Stimulated activated CD8-positive, alpha-beta memory T cell treated with anti-CD3 and anti-CD28 coated beads, Interleukin-15, amount 100 ng/mL, for 1 hour (primary cell): Measurements from ENCODE around the gene LPIN1.

Experiments
- DNase-seq: peaks from one replicate; pipeline ENCODE4 v3.0.0-alpha.2; 2020; ENCODE audit warnings: low read depth

Gene LPIN1

DNA sequence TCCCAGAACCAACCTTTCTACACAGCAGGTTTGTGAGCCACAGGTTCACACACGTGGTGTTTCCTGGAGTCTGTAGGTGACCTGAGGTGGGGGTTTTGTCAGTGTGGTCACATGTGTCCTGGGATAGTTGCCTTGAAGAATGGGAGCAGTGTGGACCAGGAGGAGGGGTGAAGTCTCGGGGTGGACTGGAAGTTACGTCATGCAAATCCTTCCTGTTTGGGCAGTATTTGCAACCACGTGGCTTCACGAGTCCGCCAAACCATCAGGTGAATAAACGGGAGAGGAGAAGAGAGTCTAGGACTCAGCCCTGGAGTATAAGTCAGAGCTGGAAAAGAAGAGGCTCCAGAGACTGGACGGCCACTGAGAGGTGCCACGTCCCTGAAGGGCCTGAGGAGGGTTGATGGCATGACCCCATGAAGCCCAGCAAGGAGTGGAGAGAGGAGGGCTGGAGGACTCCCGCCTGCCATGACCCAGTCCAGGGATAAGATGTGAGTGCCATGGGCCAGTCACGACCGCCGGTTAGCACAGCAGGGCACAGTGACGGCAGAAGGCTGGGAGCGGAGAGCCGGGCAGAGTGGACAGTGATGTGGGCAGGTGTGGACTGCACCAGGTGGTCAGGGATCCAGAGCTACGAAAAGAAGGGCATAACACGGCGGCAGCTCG lies 16.5 kb downstream of the LPIN1 start:
- DNase-seq = no peak

DNA sequence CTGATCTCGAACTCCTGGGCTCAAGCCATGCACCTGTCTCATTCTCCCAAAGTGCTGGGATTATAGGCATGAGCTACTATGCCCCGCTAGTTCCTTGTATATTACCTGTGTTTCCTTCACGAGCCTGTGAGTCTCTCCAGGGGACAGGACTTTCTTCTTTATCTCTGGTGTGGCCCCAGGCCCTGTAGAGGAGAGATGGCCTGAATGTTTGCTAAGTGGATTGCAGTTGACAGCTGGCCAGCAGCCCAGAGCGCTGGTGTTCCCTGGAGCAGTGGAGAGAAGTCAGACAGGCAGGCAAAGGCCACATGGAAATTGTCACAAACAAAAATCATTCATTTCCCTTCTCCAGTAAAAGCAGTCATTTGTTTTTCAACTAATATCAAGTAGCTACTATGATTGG lies 17.9 kb downstream of the LPIN1 start:
- no peak for DNase-seq

DNA sequence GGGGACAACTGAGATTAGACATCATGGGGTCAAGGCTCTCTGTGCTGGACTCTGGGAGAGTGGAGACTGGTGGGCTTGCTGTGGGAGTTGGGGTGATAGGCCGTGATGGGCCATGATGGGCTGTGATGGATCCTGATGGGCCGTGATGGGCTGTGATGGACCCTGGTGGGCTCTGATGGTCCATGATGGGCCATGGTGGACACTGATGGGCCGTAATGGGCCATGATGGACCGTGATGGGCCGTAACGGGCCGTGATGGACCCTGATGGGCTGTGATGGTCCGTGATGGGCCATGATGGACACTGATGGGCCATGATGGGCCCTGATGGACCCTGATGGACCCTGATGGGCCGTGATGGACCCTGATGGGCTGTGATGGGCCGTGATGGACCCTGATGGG lies 18.5 kb downstream of the LPIN1 start:
- no peak for DNase-seq

DNA sequence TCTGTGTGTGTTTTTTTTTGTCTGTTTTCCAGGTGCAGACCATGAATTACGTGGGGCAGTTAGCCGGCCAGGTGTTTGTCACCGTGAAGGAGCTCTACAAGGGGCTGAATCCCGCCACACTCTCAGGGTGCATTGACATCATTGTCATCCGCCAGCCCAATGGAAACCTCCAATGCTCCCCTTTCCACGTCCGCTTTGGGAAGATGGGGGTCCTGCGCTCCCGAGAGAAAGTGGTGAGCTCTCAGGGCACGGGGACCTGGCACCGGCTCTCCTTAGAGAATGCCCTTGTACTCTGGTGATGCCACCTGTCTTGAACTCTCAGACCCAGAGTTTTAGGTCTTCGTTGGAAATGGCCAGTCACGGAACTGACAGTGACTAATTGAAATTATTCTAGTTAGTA lies 19.1 kb downstream of the LPIN1 start:
- DNase-seq = no peak

DNA sequence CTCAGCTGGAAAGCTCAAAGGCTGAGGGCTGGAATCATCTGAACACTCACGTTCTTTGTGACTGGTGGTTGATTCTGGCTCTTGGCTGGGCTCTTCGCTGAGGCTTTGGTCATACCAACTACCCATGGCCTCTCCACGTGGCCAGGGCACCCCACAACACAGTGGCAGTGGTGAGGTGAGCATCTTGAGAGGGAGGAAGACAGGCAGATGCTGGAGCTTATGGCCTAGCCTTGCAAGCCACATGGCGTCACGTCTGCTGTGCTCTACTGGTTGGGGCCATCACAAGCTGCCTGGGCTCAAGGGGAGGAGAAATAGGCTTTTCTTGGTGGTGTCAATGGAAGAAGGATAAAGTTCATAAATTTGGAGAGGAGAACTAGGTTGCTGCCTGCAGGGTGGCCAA lies 19.6 kb downstream of the LPIN1 start:
- no peak for DNase-seq

DNA sequence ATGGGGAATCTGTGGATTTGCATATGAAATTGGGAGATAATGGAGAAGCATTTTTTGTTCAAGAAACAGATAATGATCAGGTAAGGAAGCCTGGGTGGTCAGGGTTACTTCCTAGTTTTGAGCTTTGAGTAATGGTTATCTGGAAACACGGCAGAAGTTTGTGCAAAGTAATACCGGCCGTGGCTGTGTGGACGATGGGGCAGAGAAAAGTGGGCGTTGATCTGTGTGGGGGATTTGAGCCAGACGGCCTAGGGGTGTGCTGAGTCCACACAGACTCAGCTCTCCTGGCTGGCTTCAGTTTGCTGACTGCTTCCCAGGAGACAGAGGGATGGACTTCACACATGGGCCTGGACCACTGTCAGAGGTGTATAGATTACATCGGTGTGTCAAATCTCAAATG lies 21.3 kb downstream of the LPIN1 start:
- DNase-seq = no peak

DNA sequence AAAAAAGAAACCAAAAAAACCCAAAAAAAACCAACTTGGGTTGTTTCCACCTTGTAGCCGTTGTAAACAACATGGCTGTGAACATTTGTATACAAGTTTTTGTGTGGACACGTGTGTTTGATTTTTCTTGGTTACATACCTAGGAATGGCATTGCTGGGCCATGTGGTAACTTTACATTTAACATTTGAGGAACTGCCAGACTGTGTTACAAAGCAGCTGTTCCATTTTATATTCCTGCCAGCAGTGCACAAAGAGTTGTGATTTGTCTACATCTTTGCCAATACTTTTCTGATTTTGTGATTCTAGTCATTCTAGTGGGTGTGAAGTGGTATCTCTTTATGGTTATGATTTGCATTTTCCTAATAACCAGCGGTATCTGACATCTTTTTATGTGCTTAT lies 22.5 kb downstream of the LPIN1 start:
- no peak for DNase-seq

DNA sequence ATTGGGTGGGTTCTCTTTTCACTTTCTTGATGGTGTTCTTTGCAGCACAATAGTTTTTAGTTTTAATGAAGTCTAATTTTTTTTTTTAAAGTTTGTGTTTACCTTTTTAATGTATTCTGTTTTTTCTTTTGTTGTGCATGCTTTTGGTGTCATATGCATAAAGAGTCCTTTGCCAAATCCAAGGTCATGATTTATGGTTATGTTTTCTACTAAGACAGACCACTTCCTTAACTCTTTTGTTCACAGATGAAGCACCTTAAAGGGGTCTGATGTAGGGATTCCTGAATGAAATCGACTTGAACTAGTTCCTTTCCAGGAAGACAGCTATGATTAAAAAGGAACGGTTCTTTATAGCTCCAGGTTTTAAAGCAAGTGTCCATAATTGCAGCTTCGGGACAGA lies 23.1 kb downstream of the LPIN1 start:
- no peak for DNase-seq

DNA sequence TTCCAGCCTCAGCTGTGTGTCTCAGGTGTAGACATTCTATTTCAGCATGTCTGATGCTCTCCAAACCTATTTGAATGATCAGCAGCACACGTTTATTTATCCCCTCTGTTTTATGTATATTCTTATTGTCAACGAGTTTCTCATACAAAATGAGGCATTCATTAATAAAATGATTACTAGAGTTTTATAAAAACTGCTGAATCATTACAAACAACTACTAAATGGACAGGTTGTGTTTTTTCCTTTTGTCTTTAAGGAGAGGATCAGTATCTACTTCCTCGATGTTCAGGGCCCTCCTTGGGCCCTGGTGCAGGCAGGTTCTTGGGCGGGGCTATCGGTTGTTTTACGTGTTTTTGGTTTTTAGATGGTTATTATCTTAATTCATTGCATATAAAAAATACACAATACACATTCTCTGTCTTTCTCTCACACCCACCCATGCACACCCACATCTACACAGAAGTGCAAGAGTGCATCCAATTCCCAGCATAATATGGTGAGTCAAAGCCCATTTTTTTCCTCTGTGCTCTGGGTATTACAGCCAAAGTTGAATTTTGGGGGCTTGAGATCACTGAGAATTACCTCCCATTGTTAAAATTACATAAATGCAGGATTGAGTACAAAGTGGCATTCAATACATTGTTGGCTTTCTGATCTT lies 24.2 kb downstream of the LPIN1 start:
- no peak for DNase-seq

DNA sequence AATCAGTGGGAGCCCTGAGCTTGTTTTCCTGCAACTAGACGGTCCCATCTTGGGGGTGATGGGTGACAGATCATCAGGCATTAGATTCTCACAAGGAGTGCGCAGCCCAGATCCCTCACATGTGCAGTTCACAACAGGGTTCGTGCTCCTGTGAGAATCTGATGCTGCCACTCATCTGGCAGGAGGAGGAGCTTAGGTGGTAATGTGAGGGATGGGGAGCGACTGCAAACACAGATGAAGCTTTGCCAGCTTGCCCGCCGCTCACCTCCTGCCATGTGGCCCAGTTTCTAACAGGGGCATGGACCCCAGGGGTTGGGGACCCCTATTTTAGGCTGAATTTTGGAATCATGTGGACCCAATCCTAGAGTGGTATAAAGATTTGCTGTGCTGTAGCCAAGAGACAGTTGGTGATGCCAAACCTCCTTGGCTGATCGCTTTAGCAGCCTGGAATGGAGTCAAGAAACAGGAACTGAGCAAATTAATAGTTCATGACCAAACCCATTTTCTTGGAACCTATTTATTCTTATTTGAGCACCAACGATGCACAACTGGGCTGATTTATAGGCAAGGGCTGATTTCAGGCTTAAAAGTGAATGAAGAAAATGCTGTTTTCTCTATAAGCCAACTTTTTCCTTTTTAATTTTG lies 25.7 kb downstream of the LPIN1 start:
- DNase-seq = no peak

DNA sequence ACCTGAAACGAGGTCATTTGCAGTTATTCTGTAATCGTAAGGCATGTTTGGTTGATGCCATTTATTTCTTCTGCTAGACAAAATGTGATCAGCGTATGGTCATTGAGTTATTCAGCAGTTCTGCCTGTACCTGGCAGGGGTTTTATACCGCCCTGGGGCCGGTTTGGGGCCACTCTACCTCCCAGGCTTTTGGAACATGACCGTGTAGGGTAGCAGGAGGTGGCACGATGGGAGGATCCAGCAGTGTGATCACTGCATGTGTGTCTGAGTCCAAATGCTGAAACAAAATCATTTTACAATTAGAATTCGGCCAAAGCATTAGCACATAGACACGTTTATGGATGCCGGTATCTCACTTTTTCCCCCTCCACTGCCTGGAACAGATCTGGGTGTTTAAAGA lies 26.7 kb downstream of the LPIN1 start:
- DNase-seq = no peak

DNA sequence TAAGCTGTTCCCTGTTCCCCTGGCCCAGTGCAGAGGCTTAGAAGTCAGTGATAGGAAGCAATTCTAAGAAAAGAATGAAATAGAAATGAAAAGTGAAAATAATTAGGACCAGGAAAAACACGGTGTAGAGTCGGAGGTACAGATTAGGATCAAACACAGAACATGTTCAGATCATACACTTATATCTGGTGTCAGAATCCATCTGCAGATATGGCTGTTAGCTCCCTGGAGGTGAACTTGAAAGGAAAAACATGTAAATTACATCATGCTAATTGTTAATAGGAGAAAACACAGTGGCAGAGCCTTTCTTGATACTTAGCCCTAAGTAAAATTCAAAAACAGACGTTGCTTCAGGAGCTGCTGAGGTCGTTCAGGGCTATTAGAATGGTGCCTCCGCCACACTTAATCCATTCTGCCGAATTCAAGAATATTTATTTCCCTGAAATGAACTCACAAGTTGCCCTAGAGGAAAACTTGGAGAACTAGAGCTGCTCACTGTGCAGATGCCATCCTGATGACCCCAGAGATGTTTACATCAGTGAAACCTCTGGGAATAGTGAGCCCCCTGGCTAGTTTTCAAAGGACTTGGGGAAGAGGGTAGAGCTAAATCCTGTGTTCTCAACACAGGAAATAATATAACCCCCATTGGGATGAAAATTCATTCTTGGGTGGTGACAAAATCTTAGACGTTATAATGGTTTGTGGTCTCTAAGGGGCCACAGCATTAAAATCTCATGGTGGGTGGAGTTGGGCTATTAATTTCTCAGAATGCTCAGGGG lies 27.5 kb downstream of the LPIN1 start:
- no peak for DNase-seq

DNA sequence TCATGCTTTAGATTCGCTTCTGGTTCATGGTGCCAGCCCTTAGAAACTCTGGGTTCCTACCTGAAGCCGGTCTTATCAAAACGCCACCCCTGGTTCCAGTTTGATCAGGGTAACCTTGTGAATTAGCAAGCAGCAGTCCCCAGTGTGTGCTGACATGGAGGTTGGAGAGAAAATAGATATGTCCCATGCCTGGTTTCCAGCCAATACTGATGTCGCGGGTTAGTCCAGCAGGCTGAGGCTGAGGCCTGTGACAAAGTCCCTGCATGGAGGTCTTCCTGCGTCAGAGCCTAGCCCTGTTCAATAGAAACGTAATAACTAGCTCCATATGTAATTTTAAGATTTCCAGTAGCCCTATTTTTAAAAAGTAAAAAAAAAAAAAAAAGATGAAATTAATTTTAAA lies 28.2 kb downstream of the LPIN1 start:
- no peak for DNase-seq

DNA sequence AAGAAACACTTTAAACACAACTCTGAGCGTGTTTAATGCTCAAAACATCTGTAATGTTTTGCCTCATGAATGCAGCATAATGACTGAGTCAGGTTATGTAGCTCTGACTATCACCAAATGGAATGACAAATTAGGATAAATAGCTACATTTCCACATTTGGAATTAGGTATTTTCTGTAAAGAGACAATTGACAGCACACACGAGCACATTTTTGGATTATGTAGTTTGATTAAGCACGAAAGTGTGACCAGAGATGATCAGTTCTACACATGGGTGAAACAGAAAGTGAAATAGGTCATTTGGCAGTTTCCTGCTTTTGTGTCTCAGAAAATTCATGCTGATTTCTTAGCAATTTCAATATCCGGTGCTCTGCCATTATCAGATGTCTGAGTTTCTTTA lies 29.0 kb downstream of the LPIN1 start:
- no peak for DNase-seq

DNA sequence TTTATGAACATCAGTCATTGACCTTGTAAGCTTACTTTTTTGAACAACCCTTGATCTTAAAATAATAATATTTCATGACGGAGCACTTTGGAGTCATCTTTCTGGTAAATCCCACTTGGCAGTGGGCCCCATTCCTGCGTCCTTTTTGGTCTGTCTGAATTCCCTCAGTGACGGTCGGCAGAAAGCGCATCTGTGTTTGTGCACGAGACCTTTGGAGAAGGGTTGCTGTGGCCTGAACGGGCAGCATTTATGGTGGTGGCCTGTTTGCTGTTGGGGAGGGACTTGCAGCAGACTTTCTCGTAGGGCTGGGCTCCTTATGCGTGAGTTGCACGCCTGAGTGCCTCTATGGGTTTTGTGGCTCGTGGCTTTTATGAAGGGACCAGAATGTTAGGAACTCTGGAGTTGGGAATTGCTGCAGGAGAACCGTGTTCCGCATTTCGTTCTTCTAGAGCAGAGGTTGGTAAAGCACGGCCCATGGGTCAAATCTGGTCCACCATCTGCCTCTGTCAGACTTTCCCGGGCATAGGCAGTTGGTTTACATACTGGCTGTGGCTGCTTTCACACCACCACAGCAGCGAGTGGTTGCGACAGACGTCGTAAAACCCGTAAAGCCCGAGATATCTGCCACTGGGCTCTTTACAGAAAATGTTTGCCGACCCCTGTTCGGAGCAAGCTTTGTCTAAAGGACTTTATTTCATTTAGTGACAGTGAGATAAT lies 30.8 kb downstream of the LPIN1 start:
- no peak for DNase-seq

DNA sequence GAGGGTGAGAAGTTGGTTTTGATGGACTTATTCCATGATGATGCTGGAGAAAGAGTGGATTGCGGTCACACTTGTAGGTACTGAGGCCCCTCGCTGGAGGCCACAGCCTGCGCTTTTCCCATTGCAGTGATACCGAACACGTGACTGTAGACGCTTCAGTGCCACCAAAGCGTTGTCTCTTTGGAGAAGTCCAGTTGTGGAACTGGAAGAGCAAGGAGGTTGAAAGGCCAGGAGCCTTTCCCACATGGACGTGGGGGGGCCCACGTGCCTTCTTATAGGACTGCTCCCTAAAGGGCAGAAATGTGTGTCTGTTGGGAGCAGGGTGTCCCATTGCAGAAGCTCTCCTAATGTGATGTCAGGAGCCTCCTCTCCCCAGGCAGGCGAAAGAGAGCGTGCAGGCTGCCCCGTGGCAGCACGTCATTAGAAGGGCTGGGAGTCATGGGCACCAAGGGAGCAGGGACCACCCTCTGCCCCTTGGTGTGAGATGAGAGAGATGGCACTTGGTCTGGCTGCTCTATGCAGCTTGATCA lies 31.5 kb downstream of the LPIN1 start:
- DNase-seq = no peak

DNA sequence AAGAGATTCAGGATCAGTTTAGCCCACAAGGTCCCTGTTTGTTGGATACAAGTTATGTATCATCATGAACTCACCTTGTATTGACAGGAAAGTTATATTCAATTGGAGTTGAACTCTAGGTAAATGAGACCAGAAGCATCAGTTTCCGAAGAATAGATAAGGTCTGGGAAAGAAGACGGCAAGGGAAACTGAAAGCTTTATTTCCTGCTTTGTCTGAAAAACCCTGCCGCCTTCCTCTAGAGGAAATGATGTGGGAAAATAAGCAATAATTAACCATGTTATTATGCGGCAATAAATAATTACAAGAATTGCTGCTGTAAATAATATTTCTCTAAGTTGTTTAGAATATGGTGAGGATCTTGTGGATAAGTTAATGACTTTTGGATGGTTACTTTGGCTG lies 32.0 kb downstream of the LPIN1 start:
- no peak for DNase-seq

DNA sequence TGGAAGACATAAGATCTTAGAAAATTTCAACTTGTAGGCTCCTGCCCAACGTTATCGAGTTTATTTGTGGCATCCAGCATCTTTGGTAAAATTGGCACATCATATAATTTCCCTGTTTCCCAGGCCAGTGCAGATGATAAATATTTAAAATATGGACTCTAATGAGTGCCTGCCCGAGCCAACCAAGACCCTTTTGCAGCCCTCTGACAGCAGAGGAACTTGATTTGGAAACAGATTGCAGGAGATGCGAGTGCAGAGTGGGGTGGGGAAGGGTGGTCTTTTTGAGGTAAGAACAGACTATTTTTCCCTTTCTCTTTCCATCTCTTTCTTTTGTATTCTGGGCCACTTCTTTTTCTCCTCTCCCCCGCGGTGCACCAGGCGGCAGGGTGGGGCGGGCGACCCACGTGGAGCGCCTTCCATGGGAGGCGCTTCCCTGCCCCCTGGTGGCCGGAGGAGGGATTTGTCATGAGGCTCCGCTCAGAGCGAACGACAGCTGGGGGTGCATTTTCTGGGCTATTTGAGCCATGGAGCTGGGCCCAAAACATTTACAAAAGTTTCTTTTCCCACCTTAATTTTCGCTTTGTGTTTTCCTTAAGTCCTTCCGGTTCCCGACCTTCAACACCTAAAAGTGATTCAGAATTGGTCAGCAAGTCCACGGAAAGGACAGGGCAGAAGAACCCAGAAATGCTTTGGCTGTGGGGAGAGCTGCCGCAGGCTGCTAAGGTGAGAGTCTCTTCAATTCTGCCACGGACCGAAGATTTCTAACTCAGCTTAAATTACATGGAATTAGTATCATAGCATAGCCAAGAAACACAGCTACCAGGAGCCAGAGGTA lies 32.7 kb downstream of the LPIN1 start:
- DNase-seq = peak; percentile 79

DNA sequence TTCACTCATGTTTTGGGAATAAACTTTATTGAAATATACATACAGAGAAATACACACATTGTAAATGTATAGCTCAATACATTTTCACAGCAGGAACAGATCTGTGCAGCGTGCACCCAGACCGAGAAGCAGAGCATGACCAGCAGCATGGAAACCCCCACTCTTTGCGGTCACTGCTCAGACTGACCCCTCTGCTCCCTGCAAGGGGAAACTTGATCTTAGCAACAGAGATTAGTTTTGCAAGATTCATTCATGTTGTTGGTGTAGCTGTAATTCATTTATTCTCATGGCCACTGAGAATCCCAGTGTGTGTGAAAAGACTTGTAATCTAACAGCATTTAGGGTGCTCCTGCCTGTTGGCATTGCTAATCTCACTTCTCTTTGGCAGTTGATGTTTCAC lies 35.2 kb downstream of the LPIN1 start:
- no peak for DNase-seq

DNA sequence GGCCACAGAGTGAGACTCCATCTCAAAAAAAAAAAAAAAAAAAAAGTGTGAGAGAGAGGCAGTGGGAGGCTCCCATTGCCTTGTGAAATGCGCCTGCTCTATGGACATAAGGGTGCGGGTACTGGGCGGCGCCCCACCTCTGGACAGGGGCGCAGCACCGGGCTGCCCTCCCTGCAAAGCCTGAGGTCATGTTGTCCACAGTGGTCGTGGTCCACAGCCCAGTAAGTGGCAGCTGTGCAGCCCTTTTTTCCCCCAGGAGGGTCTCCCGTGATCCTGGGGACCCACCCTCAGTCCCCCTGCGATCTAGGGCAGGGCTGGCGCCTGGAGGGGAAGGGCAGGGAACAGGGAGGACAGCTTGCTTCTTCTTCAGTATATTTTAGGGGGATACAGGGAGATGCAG lies 37.8 kb downstream of the LPIN1 start:
- DNase-seq = no peak
